Measurements from ENCODE around the gene HEXD. TPM values are rescaled to one million over a fixed set of nuclear protein-coding genes. Genes with fewer than 3 reads are reported as not detected.

Gene HEXD
- total and polyA plus RNA-seq, 2 of the 8 experiments (the other 6 are each of a cell fraction or from before 2014, with no cell fraction given) = 20.6 to 21.8 TPM

GRCh38 chr17:82461827-82462524 lies 43.8 kb downstream of the HEXD start:
- Histone ChIP-seq H2AFZ (ENCODE audit: low read length) (no peak overlapping the region), H2BK5ac (ENCODE audit: low read depth, low read length) (no peak overlapping the region), H3K79me2 (ENCODE audit: control insufficient read depth in 1 of 2, insufficient read depth in 2 of 2, low read length in 2 of 2) (peaks cover 0 to 3% of the 10 kb centered on the region in 2 experiments; a peak in 1 of 4 replicates), H3K9ac (replicated peaks in 1 of 4; ENCODE audit: extremely low read depth in 1 of 4, low read depth in 3 of 4, low read length in 3 of 4) (no peak overlapping the region), H3K18ac (ENCODE audit: extremely low read depth, low read length) (no peak overlapping the region), H3K79me1 (ENCODE audit: low read depth, low read length) (0 out of 2 replicates have a peak, but pooled peaks cover 4% of the 10 kb centered on the region), H4K5ac (ENCODE audit: insufficient read length, low read depth, low read length) (no peak overlapping the region), H2BK15ac (ENCODE audit: low read length) (no peak overlapping the region), H2BK20ac (ENCODE audit: low read length) (no peak overlapping the region), H3K23me2 (ENCODE audit: low read depth, low read length) (peaks cover 2% of the 10 kb centered on the region; the same call in 1 of the 2 replicates), H3K9me3 (ENCODE audit: insufficient read depth in 2 of 2, low read depth in 1 of 2, low read length in 1 of 2) (no peaks in the 10 kb centered on the region), H3K27me3 (replicated peaks in 1 of 4; ENCODE audit: control insufficient read depth in 3 of 4, extremely low read depth in 1 of 4, insufficient read depth in 3 of 4, low read length in 3 of 4) (no peaks in the 10 kb centered on the region), H2BK120ac (replicated peaks; ENCODE audit: low read depth, low read length) (no peak overlapping the region), H4K20me1 (replicated peaks in 1 of 2; ENCODE audit: control insufficient read depth in 1 of 2, insufficient read depth in 2 of 2, low read length in 2 of 2) (peaks cover 3 to 16% of the 10 kb centered on the region in 2 experiments), H3K27ac (ENCODE audit: low read depth, low read length) (no peak overlapping the region), H4K8ac (ENCODE audit: extremely low read depth, insufficient read depth, low read length) (no peak overlapping the region), H3K23ac (ENCODE audit: insufficient read length) (no peak overlapping the region), H2AK5ac (ENCODE audit: low read depth, low read length) (no peak overlapping the region), H2BK12ac (ENCODE audit: low read depth, low read length) (no peak overlapping the region), H3K14ac (ENCODE audit: insufficient read length) (no peak overlapping the region), H3K4me3 (ENCODE audit: extremely low read depth in 1 of 4, insufficient read depth in 2 of 4, low read depth in 3 of 4, low read length in 4 of 4) (no peak overlapping the region), H3K56ac (replicated peaks; ENCODE audit: insufficient read length, low read depth, low read length) (no peak overlapping the region), H3K4me2 (ENCODE audit: insufficient read depth in 1 of 2, low read depth in 2 of 2, low read length in 2 of 2) (no peak overlapping the region), H3K36me3 (ENCODE audit: control insufficient read depth in 2 of 4, insufficient read depth in 4 of 4, low read length in 3 of 4) (peaks cover 19 to 33% (median 24%) of the 10 kb centered on the region in 4 experiments), H3K4me1 (replicated peaks in 1 of 4; ENCODE audit: control insufficient read depth in 3 of 4, insufficient read depth in 4 of 4, low read length in 3 of 4) (peaks cover 0 to 8% (median 3%) of the 10 kb centered on the region in 4 experiments; a peak in 4 of 7 replicates), H4K91ac (replicated peaks; ENCODE audit: insufficient read length, low read length) (no peak overlapping the region), H3K4ac (replicated peaks; ENCODE audit: insufficient read length, low read depth, low read length) (no peak overlapping the region)
- POLR2A ChIA-PET (ENCODE audit: partially characterized antibody) = interaction anchor here (1.2 kb wide), 1 partner anchor 15 kb away, joined by 3 read pairs; no protein-coding TSS in a partner anchor
- TF ChIP-seq, protein P1, sequence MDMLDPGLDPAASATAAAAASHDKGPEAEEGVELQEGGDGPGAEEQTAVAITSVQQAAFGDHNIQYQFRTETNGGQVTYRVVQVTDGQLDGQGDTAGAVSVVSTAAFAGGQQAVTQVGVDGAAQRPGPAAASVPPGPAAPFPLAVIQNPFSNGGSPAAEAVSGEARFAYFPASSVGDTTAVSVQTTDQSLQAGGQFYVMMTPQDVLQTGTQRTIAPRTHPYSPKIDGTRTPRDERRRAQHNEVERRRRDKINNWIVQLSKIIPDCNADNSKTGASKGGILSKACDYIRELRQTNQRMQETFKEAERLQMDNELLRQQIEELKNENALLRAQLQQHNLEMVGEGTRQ (IDR thresholded peaks at IDR 0.05; ENCODE audit: low read length) = no peak
- TF ChIP-seq TAF7 (optimal IDR thresholded peaks at IDR 0.05; ENCODE audit: borderline replicate concordance, low read depth, low read length) = no peak
- no peak for TF ChIP-seq BCL11A (IDR thresholded peaks at IDR 0.05; ENCODE audit: low read depth in 2 of 2, low read length in 2 of 2)
- no peak for TF ChIP-seq TBP (IDR thresholded peaks at IDR 0.05; ENCODE audit: low read depth, low read length)
- TF ChIP-seq SP1 (IDR thresholded peaks at IDR 0.05; ENCODE audit: low read depth, low read length) = no peak
- no peak for TF ChIP-seq MAX (IDR thresholded peaks at IDR 0.05)
- TF ChIP-seq TAF1 (IDR thresholded peaks at IDR 0.05; ENCODE audit: low read depth, low read length) = no peak
- no peak for TF ChIP-seq POLR2A (IDR thresholded peaks at IDR 0.05; ENCODE audit: control extremely low read depth in 1 of 2, low read depth in 2 of 2, low read length in 2 of 2)
- no peak for TF ChIP-seq SUZ12 (IDR thresholded peaks at IDR 0.05; ENCODE audit: low read length)
- no peak for TF ChIP-seq SIX5 (IDR thresholded peaks at IDR 0.05; ENCODE audit: low read depth, low read length)
- no peak for TF ChIP-seq CTBP2 (IDR thresholded peaks at IDR 0.05; ENCODE audit: borderline replicate concordance, insufficient read depth, insufficient read length, low read length)
- FAIRE-seq = no peak
- CTCF ChIA-PET (ENCODE audit: partially characterized antibody) = interaction anchor here (1.2 to 2.5 kb wide), 2 partner anchors 12 to 16 kb away, joined by 4 to 8 read pairs; no protein-coding TSS in a partner anchor
- no peak for DNase-seq (ENCODE audit: low read depth in 1 of 2, low spot score in 2 of 2)
- WGBS, 2 experiments (ENCODE audit: extremely low coverage in 1 of 2, insufficient coverage in 1 of 2, insufficient read length in 1 of 2, insufficient replicate concordance in 2 of 2, low coverage in 1 of 2, low lambda C conversion rate in 2 of 2, missing lambda C conversion rate in 1 of 2) = 79% methylated on average over 10 of the region's 10 CpGs; no CpG with 5 or more reads in 1 of the 2 experiments
